ENCODE measurements around the gene AP5B1. TPM values are rescaled to one million over a fixed set of nuclear protein-coding genes. Genes with fewer than 3 reads are reported as not detected.

Gene AP5B1
- total RNA-seq, 1 donor from 2014 or later = 16.6 TPM

DNA sequence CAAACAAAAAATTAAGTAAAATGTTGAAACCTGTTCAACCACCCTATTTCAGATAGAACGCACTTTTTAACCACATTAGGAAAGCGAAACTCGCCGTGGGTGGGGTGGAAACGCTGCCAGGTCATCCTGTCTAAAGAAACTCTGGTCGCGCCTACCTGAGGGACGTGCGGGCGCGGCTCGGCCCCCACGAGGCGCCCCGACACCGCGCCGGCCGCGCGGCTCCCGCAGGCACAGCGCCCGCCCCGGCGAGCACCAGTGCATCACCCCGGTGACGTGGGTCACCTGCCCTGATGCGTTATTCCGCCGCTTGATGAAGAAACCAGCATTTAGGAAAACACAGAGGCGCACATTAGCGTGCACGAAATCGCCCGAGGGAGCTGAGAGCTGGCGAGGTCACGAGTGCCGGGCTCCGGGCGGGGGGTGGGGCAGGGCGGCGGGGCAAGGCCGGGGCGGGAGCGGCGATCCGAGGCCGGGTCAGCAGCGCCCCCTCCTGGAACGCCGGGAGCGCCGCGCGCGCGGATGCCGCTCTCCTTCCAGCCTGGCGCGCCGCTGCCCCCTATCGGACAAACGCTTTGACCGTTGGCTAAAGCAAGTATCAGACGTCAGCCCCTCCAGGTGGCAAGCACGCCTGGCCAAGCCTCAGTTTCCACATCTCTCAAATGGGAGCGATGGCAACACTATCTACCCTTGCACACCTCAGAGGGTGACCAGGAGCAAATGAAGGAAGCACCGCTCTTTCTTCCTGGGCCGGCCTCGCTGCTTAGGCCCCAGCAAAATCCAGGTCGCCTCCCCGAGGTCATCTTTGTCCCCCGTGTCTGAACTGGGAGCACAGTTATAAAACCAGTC lies 37.3 kb upstream of the AP5B1 start:
- DNase-seq (ENCODE audit: extremely low spot score, unreplicated experiment) = peak; percentile 98
- Mint-ChIP-seq H3K4me3 (peak overlapping the region; percentile 85), H3K4me1 (ENCODE audit: unreplicated experiment) (peaks cover 25% of the 10 kb centered on the region), H3K9me3 (no peaks in the 10 kb centered on the region), H3K27me3 (no peaks in the 10 kb centered on the region), H3K27ac (peak overlapping the region; percentile 95), H3K36me3 (no peaks in the 10 kb centered on the region)
- TF ChIP-seq, protein P1, sequence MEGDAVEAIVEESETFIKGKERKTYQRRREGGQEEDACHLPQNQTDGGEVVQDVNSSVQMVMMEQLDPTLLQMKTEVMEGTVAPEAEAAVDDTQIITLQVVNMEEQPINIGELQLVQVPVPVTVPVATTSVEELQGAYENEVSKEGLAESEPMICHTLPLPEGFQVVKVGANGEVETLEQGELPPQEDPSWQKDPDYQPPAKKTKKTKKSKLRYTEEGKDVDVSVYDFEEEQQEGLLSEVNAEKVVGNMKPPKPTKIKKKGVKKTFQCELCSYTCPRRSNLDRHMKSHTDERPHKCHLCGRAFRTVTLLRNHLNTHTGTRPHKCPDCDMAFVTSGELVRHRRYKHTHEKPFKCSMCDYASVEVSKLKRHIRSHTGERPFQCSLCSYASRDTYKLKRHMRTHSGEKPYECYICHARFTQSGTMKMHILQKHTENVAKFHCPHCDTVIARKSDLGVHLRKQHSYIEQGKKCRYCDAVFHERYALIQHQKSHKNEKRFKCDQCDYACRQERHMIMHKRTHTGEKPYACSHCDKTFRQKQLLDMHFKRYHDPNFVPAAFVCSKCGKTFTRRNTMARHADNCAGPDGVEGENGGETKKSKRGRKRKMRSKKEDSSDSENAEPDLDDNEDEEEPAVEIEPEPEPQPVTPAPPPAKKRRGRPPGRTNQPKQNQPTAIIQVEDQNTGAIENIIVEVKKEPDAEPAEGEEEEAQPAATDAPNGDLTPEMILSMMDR (conservative IDR thresholded peaks at IDR 0.05) = peak; percentile 100

DNA sequence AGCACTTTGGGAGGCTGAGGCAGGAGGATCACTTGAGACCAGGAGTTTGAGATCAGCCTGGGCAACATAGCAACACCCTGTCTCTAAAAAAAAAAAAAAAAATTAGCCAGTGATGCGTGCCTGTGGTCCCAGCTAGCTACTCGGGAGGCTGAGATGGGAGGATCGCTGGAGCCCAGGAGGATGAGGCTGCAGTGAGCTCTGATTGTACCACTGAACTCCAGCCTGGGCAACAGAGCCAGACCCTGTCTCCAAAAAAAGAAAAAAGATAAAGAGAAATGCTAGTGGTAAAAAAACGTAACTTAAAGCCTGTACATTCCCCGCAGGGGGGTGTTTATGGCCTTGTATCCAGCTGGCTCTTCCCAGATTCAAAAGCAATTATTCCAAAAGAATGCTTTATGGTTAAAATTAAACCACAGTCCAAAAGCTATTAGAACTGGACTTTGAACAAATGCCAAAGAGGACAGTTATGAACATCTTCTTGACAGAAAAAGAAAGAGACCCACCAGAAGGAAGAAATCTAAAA lies 36.6 kb upstream of the AP5B1 start:
- Mint-ChIP-seq H3K4me1 (ENCODE audit: unreplicated experiment) (peaks cover 25% of the 10 kb centered on the region), H3K36me3 (no peaks in the 10 kb centered on the region), H3K27me3 (no peaks in the 10 kb centered on the region), H3K27ac (peak overlapping the region; percentile 95), H3K4me3 (peak overlapping the region; percentile 85), H3K9me3 (no peaks in the 10 kb centered on the region)
- TF ChIP-seq, protein P1 (conservative IDR thresholded peaks at IDR 0.05) = no peak
- DNase-seq (ENCODE audit: extremely low spot score, unreplicated experiment) = no peak

DNA sequence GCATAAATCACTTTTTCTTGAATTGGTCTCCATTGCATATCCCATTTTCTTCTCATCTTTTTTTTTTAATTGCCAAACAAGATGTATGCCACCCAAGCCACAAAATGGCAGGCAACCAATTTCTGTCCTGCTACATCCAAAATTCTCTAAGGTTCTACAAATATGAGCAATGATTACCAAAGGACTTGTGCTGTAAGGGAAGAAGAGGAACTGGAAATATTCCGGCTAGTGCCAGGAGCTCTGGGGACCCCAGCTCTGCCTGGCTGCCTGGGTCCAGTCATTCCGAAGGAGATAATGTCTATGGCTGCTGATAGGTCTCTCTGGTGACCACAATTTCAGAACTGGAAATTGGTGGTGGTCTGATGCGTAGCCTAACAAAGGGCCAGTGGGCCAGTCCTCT lies 35.9 kb upstream of the AP5B1 start:
- TF ChIP-seq, protein P1 (conservative IDR thresholded peaks at IDR 0.05) = no peak
- peaks cover 25% of the 10 kb centered on the region for H3K4me1 Mint-ChIP-seq (ENCODE audit: unreplicated experiment)
- peak overlapping the region; percentile 95 for H3K27ac Mint-ChIP-seq
- peak overlapping the region; percentile 85 for H3K4me3 Mint-ChIP-seq
- no peak for DNase-seq (ENCODE audit: extremely low spot score, unreplicated experiment)
- no peaks in the 10 kb centered on the region for H3K36me3 Mint-ChIP-seq
- H3K9me3 Mint-ChIP-seq = no peaks in the 10 kb centered on the region
- no peaks in the 10 kb centered on the region for H3K27me3 Mint-ChIP-seq

DNA sequence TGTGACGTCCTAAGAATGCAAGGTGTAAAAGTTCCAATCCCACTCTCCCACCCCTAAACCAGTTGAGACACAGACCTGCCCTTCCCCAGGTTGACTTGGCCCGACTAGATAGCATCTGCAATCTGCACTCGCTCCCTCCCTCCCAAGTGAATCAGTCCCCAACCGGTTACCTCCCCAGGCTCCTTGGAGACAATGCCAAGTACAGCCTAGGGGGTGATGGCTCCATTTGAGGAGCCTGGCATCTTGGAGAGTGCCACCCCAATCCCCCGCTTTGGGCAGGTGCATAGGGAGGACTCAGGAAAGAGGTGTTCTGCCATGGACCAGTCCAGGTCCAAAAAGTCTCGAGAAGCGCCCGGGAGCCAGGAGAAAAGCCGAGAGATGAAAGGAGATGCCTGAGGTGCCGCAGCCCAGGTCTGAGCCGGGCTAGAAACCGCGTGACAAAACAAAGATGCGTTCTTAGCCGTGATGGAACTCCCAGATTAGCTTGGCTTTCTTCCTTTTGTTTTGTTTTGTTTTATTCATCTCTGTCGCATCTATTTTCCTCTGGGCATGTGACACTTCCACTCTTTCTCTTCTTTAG lies 34.3 kb upstream of the AP5B1 start:
- TF ChIP-seq, protein P1 (conservative IDR thresholded peaks at IDR 0.05) = no peak
- Mint-ChIP-seq H3K4me3 (peak overlapping the region; percentile 9), H3K27ac (peak overlapping the region; percentile 21), H3K9me3 (no peaks in the 10 kb centered on the region), H3K4me1 (ENCODE audit: unreplicated experiment) (peaks cover 29% of the 10 kb centered on the region), H3K27me3 (no peaks in the 10 kb centered on the region), H3K36me3 (no peaks in the 10 kb centered on the region)
- no peak for DNase-seq (ENCODE audit: extremely low spot score, unreplicated experiment)

DNA sequence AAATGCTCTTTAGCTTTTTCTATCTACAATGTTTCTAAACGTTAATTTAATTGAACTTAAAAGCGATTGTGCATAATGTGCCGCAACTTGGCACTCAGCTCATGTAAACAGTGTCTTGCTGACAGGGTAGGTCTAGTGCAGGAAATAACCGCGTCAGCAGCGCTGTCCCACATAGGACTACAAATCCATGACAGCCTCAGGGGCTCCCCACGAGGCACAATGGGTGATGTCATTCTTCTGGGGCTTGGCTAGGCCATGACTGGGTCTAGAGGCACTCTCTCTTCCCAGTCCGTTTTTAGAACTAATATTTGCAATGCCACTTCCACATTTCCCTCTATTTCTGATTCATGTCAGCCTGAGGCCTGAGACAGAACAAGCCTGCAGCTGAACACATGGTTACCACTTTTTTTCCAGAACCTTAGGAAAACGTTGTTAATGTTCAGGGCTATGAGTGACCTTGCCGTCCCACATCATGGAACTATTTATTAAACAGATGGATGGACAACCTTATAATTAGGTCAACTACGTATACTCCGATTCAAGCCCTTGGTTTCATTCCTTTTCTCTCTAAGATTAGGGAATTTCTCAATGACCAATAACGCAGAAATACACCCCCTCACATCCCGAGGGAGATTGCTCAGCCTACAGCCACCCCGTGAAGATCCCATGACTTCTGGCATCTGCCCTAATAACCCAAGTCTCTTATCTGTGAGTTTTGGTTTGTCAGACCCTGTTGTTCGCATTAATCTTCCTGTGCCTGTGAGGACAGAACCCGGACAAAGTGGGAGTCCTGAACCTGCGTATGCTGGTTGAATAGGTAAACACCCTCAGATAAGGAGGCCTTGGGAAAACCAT lies 33.6 kb upstream of the AP5B1 start:
- Mint-ChIP-seq H3K4me1 (ENCODE audit: unreplicated experiment) (peaks cover 29% of the 10 kb centered on the region), H3K27ac (peak overlapping the region; percentile 85), H3K9me3 (no peaks in the 10 kb centered on the region)

More for the DNA sequence above, 33.6 kb upstream of the AP5B1 start:
- Mint-ChIP-seq H3K36me3 (no peaks in the 10 kb centered on the region), H3K4me3 (no peak overlapping the region), H3K27me3 (no peaks in the 10 kb centered on the region)
- TF ChIP-seq, protein P1 (conservative IDR thresholded peaks at IDR 0.05) = no peak
- no peak for DNase-seq (ENCODE audit: extremely low spot score, unreplicated experiment)

All from type B pancreatic cell (in vitro differentiated cells).